GM23338 (cell line): Measurements from ENCODE around the gene NCF4.

Experiments
- CTCF ChIP-seq, 2 experiments: fragments of 200-600 bp in 1 of 2; sonication (generic) in 1 of 2; conservative IDR thresholded peaks; 2 replicates each; pipeline versions ENCODE4 v1.5.1 to v1.6.1; 2016 to 2017; ENCODE audit warnings: antibody characterized with exemption in 2 of 2, low read depth in 2 of 2, mild to moderate bottlenecking in 2 of 2, moderate library complexity in 1 of 2
- EZH2 ChIP-seq: fragments of 200-600 bp; sonication (generic); IDR thresholded peaks from one replicate; pipeline ENCODE4 v1.8.0; 2017; ENCODE audit warnings: antibody characterized with exemption, mild to moderate bottlenecking, low read depth; ENCODE audit not compliant: unreplicated experiment
- POLR2AphosphoS5 ChIP-seq: IDR thresholded peaks from 2 replicates; pipeline ENCODE4 v1.6.1; 2016; ENCODE audit warnings: antibody characterized with exemption, low read depth

DNA sequence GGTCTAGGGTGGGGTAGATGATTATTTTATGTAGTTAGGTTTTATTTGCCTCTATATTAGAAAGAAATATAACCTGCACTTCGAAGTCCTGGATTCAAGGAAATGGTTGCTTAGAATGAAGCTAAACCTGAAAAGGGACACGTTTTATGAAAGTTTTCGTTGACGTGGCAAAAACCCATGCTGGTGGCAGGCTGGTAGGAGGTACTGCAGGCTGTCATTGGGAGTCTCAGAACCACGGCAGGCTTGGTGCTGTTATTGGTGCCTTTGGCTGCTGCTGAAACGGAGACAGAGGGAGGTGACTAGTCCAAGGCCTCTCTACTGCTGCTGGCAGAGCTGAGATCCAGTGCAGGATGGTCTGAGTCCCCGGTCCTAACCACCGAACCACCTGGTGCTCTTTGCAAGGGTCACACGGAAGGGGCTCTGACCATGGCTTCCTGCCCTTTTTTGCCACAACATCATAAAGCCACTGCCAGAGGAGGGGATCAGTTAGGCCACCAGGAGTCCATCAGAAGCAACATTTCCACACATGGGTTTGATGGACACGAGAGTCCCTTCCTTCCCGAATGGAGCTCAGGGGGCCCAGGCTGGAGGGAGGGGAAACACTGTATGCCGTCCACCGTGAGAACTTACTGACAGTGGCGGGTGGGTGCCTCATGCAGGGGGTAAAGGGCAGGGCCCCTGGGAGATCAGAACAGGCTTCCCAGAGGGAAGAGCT is 66.1 kb downstream of the NCF4 start:
- TF ChIP-seq CTCF (conservative IDR thresholded peaks at IDR 0.05; ENCODE audit: low read depth in 2 of 2) (no peak), EZH2 (no peak), POLR2AphosphoS5 (no peak)
